ENCODE data around the gene GGTA1. TPM values are rescaled to one million over a fixed set of nuclear protein-coding genes. Genes with fewer than 3 reads are reported as not detected.

Gene GGTA1
- 8.8 TPM for polyA plus RNA-seq
- long read RNA-seq, donor 1, partial matches to known transcripts, result 0 of 1 reads
- long read RNA-seq, donor 1, other reads (novel, unspliced or antisense), result 0 of 1 reads
- long read RNA-seq, donor 2, partial matches to known transcripts, result 0 of 2 reads
- long read RNA-seq, donor 2, other reads (novel, unspliced or antisense), result 0 of 2 reads
- long read RNA-seq, donor 3, result 0 reads
- long read RNA-seq, donor 4, result 0 reads
- long read RNA-seq, donor 5, transcript GGTA1P-203 (6 exons, 1,487 nt), result major isoform, 6 of 6 reads
- long read RNA-seq, donor 5, partial matches to known transcripts, result 0 of 6 reads
- long read RNA-seq, donor 5, other reads (novel, unspliced or antisense), result 0 of 6 reads
- long read RNA-seq, donor 6, transcript GGTA1P-203 (6 exons, 1,487 nt), result major isoform, 5 of 6 reads
- long read RNA-seq, donor 6, partial matches to known transcripts, result 0 of 6 reads
- long read RNA-seq, donor 6, other reads (novel, unspliced or antisense), result 0 of 6 reads
- long read RNA-seq, donor 7, result 0 reads
- long read RNA-seq, donor 8, transcript GGTA1P-203 (6 exons, 1,487 nt), result major isoform, 8 of 8 reads
- long read RNA-seq, donor 8, partial matches to known transcripts, result 0 of 8 reads
- long read RNA-seq, donor 8, other reads (novel, unspliced or antisense), result 0 of 8 reads
- long read RNA-seq, donor 9, partial matches to known transcripts, result 0 of 3 reads
- long read RNA-seq, donor 9, other reads (novel, unspliced or antisense), result 0 of 3 reads
- long read RNA-seq, donor 10, partial matches to known transcripts, result 0 of 3 reads
- long read RNA-seq, donor 10, other reads (novel, unspliced or antisense), result 0 of 3 reads
- long read RNA-seq, donor 11, partial matches to known transcripts, result 0 of 3 reads
- long read RNA-seq, donor 11, other reads (novel, unspliced or antisense), result 0 of 3 reads

- Histone ChIP-seq H3K4me3 (ENCODE audit: low read length) (peak within 1 kb of the TSS; percentile 39), H3K4me1 (ENCODE audit: control insufficient read depth, insufficient read depth, low read length) (peaks cover 17% of the 10 kb centered on the region), H3K27ac (ENCODE audit: low read length) (no peak within 1 kb of the TSS), H3K9me3 (ENCODE audit: control insufficient read depth, low read depth, low read length) (no peaks in the 10 kb centered on the region), H3K27me3 (ENCODE audit: control insufficient read depth, insufficient read depth, low read length) (peaks cover 48% of the 10 kb centered on the region), H3K36me3 (ENCODE audit: control insufficient read depth, insufficient read depth, low read length) (no peaks in the 10 kb centered on the region)
- WGBS (ENCODE audit: insufficient coverage, low lambda C conversion rate), result no CpG with 5 or more reads among the region's 72 CpGs
- peak in 1 of 2 donors; percentile 64 for DNase-seq
These were observed at the start of gene GGTA1 for GRCh38 chr9:121499427-121500164. Gene GGTA1 (minus strand): TSS chr9:121499844. CDS start chr9:121467922, 31,922 bp downstream.

- Histone ChIP-seq H3K4me3 (ENCODE audit: low read length) (no peak overlapping the region), H3K27ac (ENCODE audit: low read length) (no peak overlapping the region), H3K27me3 (ENCODE audit: control insufficient read depth, insufficient read depth, low read length) (peaks cover 6% of the 10 kb centered on the region), H3K36me3 (ENCODE audit: control insufficient read depth, insufficient read depth, low read length) (no peaks in the 10 kb centered on the region), H3K4me1 (ENCODE audit: control insufficient read depth, insufficient read depth, low read length) (peaks cover 5% of the 10 kb centered on the region), H3K9me3 (ENCODE audit: control insufficient read depth, low read depth, low read length) (no peaks in the 10 kb centered on the region)
- no peak for DNase-seq
- WGBS (ENCODE audit: insufficient coverage, low lambda C conversion rate), result no CpG with 5 or more reads among the region's 2 CpGs
These were observed 49.0 kb upstream of the GGTA1 start for GRCh38 chr9:121548666-121549065.

GRCh38 chr9:121545875-121546423 lies 46.3 kb upstream of the GGTA1 start:
- WGBS (ENCODE audit: insufficient coverage, low lambda C conversion rate), result no CpG with 5 or more reads among the region's 27 CpGs
- Histone ChIP-seq H3K9me3 (ENCODE audit: control insufficient read depth, low read depth, low read length) (no peaks in the 10 kb centered on the region), H3K27me3 (ENCODE audit: control insufficient read depth, insufficient read depth, low read length) (peaks cover 3% of the 10 kb centered on the region), H3K4me1 (ENCODE audit: control insufficient read depth, insufficient read depth, low read length) (peaks cover 5% of the 10 kb centered on the region), H3K27ac (ENCODE audit: low read length) (no peak overlapping the region), H3K4me3 (ENCODE audit: low read length) (no peak overlapping the region), H3K36me3 (ENCODE audit: control insufficient read depth, insufficient read depth, low read length) (no peaks in the 10 kb centered on the region)
- DNase-seq, result peak; percentile 87 to 91

GRCh38 chr9:121545150-121545874 lies 45.7 kb upstream of the GGTA1 start:
- no peaks in the 10 kb centered on the region for H3K4me1 ChIP-seq (ENCODE audit: control insufficient read depth, insufficient read depth, low read length)
- DNase-seq, result no peak
- H3K4me3 ChIP-seq (ENCODE audit: low read length), result no peak overlapping the region
- no peaks in the 10 kb centered on the region for H3K9me3 ChIP-seq (ENCODE audit: control insufficient read depth, low read depth, low read length)
- no peaks in the 10 kb centered on the region for H3K36me3 ChIP-seq (ENCODE audit: control insufficient read depth, insufficient read depth, low read length)
- WGBS (ENCODE audit: insufficient coverage, low lambda C conversion rate), result no CpG with 5 or more reads among the region's 33 CpGs
- H3K27ac ChIP-seq (ENCODE audit: low read length), result no peak overlapping the region
- H3K27me3 ChIP-seq (ENCODE audit: control insufficient read depth, insufficient read depth, low read length), result no peaks in the 10 kb centered on the region

- WGBS (ENCODE audit: insufficient coverage, low lambda C conversion rate), result no CpG with 5 or more reads among the region's 4 CpGs
- no peaks in the 10 kb centered on the region for H3K27me3 ChIP-seq (ENCODE audit: control insufficient read depth, insufficient read depth, low read length)
- H3K4me3 ChIP-seq (ENCODE audit: low read length), result no peak overlapping the region
- H3K36me3 ChIP-seq (ENCODE audit: control insufficient read depth, insufficient read depth, low read length), result no peaks in the 10 kb centered on the region
- no peak overlapping the region for H3K27ac ChIP-seq (ENCODE audit: low read length)
- H3K4me1 ChIP-seq (ENCODE audit: control insufficient read depth, insufficient read depth, low read length), result no peaks in the 10 kb centered on the region
- no peak for DNase-seq
- H3K9me3 ChIP-seq (ENCODE audit: control insufficient read depth, low read depth, low read length), result no peaks in the 10 kb centered on the region
These were observed 42.4 kb upstream of the GGTA1 start for GRCh38 chr9:121542025-121542424.

GRCh38 chr9:121541256-121541655 lies 41.6 kb upstream of the GGTA1 start:
- Histone ChIP-seq H3K27ac (ENCODE audit: low read length) (no peak overlapping the region), H3K27me3 (ENCODE audit: control insufficient read depth, insufficient read depth, low read length) (no peaks in the 10 kb centered on the region), H3K4me1 (ENCODE audit: control insufficient read depth, insufficient read depth, low read length) (no peaks in the 10 kb centered on the region), H3K4me3 (ENCODE audit: low read length) (no peak overlapping the region), H3K36me3 (ENCODE audit: control insufficient read depth, insufficient read depth, low read length) (no peaks in the 10 kb centered on the region), H3K9me3 (ENCODE audit: control insufficient read depth, low read depth, low read length) (no peaks in the 10 kb centered on the region)
- no CpG with 5 or more reads among the region's 3 CpGs for WGBS (ENCODE audit: insufficient coverage, low lambda C conversion rate)
- no peak for DNase-seq

- Histone ChIP-seq H3K9me3 (ENCODE audit: control insufficient read depth, low read depth, low read length) (no peaks in the 10 kb centered on the region), H3K4me3 (ENCODE audit: low read length) (no peak overlapping the region), H3K27me3 (ENCODE audit: control insufficient read depth, insufficient read depth, low read length) (no peaks in the 10 kb centered on the region), H3K27ac (ENCODE audit: low read length) (no peak overlapping the region), H3K4me1 (ENCODE audit: control insufficient read depth, insufficient read depth, low read length) (no peaks in the 10 kb centered on the region), H3K36me3 (ENCODE audit: control insufficient read depth, insufficient read depth, low read length) (no peaks in the 10 kb centered on the region)
- WGBS (ENCODE audit: insufficient coverage, low lambda C conversion rate), result 100% methylated on average over 1 of the region's 7 CpGs
- DNase-seq, result no peak
These were observed 38.6 kb upstream of the GGTA1 start for GRCh38 chr9:121538221-121538620.

GRCh38 chr9:121537283-121537682 lies 37.6 kb upstream of the GGTA1 start:
- no peaks in the 10 kb centered on the region for H3K27me3 ChIP-seq (ENCODE audit: control insufficient read depth, insufficient read depth, low read length)
- no CpG with 5 or more reads among the region's 5 CpGs for WGBS (ENCODE audit: insufficient coverage, low lambda C conversion rate)
- H3K27ac ChIP-seq (ENCODE audit: low read length), result no peak overlapping the region
- H3K4me3 ChIP-seq (ENCODE audit: low read length), result no peak overlapping the region
- no peaks in the 10 kb centered on the region for H3K9me3 ChIP-seq (ENCODE audit: control insufficient read depth, low read depth, low read length)
- no peaks in the 10 kb centered on the region for H3K36me3 ChIP-seq (ENCODE audit: control insufficient read depth, insufficient read depth, low read length)
- no peak for DNase-seq
- no peaks in the 10 kb centered on the region for H3K4me1 ChIP-seq (ENCODE audit: control insufficient read depth, insufficient read depth, low read length)

GRCh38 chr9:121532881-121533280 lies 33.2 kb upstream of the GGTA1 start:
- Histone ChIP-seq H3K4me1 (ENCODE audit: control insufficient read depth, insufficient read depth, low read length) (no peaks in the 10 kb centered on the region), H3K36me3 (ENCODE audit: control insufficient read depth, insufficient read depth, low read length) (no peaks in the 10 kb centered on the region), H3K27me3 (ENCODE audit: control insufficient read depth, insufficient read depth, low read length) (no peaks in the 10 kb centered on the region), H3K27ac (ENCODE audit: low read length) (no peak overlapping the region), H3K4me3 (ENCODE audit: low read length) (no peak overlapping the region), H3K9me3 (ENCODE audit: control insufficient read depth, low read depth, low read length) (no peaks in the 10 kb centered on the region)
- 85% methylated on average over 3 of the region's 5 CpGs for WGBS (ENCODE audit: insufficient coverage, low lambda C conversion rate)
- no peak for DNase-seq

All from large intestine (tissue), 12 donors.